ENCODE data around the gene STARD10.

Gene STARD10

GRCh38 chr11:72840780-72841179 lies 46.9 kb upstream of the STARD10 start:
- Histone ChIP-seq H3K4me2 (no peak overlapping the region), H3K9ac (no peak overlapping the region), H3K27ac (no peak overlapping the region), H2AFZ (ENCODE audit: low read depth) (no peak overlapping the region), H3K4me1 (ENCODE audit: low read depth, poor library complexity, severe bottlenecking) (no peaks in the 10 kb centered on the region), H3K4me3 (IDR thresholded peaks at IDR 0.05; ENCODE audit: insufficient read depth, low read depth, low read length) (no peak overlapping the region), H3K36me3 (ENCODE audit: insufficient read depth) (no peaks in the 10 kb centered on the region), H3K79me2 (ENCODE audit: insufficient read depth, low read depth) (no peaks in the 10 kb centered on the region), H3K27me3 (ENCODE audit: insufficient read depth, low read depth) (no peaks in the 10 kb centered on the region), H4K20me1 (ENCODE audit: insufficient read depth) (no peaks in the 10 kb centered on the region)
- TF ChIP-seq, protein P1, sequence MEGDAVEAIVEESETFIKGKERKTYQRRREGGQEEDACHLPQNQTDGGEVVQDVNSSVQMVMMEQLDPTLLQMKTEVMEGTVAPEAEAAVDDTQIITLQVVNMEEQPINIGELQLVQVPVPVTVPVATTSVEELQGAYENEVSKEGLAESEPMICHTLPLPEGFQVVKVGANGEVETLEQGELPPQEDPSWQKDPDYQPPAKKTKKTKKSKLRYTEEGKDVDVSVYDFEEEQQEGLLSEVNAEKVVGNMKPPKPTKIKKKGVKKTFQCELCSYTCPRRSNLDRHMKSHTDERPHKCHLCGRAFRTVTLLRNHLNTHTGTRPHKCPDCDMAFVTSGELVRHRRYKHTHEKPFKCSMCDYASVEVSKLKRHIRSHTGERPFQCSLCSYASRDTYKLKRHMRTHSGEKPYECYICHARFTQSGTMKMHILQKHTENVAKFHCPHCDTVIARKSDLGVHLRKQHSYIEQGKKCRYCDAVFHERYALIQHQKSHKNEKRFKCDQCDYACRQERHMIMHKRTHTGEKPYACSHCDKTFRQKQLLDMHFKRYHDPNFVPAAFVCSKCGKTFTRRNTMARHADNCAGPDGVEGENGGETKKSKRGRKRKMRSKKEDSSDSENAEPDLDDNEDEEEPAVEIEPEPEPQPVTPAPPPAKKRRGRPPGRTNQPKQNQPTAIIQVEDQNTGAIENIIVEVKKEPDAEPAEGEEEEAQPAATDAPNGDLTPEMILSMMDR (conservative IDR thresholded peaks at IDR 0.05; ENCODE audit: low read depth, low read length): no peak

GRCh38 chr11:72838691-72839305 lies 45.0 kb upstream of the STARD10 start:
- H3K79me2 ChIP-seq (ENCODE audit: insufficient read depth, low read depth): no peaks in the 10 kb centered on the region
- no peak overlapping the region for H3K9ac ChIP-seq
- no peaks in the 10 kb centered on the region for H3K27me3 ChIP-seq (ENCODE audit: insufficient read depth, low read depth)
- H3K4me3 ChIP-seq (IDR thresholded peaks at IDR 0.05; ENCODE audit: insufficient read depth, low read depth, low read length): no peak overlapping the region
- H3K27ac ChIP-seq: no peak overlapping the region
- no peak overlapping the region for H3K4me2 ChIP-seq
- H3K4me1 ChIP-seq (ENCODE audit: low read depth, poor library complexity, severe bottlenecking): peaks cover 4% of the 10 kb centered on the region
- H2AFZ ChIP-seq (ENCODE audit: low read depth): no peak overlapping the region
- TF ChIP-seq, protein P1 (conservative IDR thresholded peaks at IDR 0.05; ENCODE audit: low read depth, low read length): no peak
- no peaks in the 10 kb centered on the region for H3K36me3 ChIP-seq (ENCODE audit: insufficient read depth)
- H4K20me1 ChIP-seq (ENCODE audit: insufficient read depth): no peaks in the 10 kb centered on the region

DNA sequence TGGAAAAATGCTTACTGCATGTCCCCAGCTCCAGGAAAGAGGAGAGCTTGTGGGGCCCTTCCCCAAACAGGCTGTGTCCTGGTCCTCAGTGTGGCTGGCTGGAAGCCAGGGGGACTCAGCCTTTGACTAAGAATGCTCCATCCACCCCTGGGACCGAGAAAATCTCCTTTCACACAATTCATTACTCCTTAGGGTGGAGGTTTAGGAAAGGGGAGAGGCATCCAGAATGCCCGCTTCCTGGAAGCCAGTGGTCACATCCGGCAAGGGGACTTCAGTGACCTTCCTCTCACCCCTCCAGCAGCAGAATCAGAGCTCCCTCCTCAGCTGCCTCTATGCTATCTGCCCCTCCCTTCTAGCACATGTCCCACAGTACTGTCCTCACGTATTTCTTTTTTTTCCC lies 42.3 kb upstream of the STARD10 start:
- H4K20me1 ChIP-seq (ENCODE audit: insufficient read depth): no peaks in the 10 kb centered on the region
- H3K36me3 ChIP-seq (ENCODE audit: insufficient read depth): no peaks in the 10 kb centered on the region
- no peaks in the 10 kb centered on the region for H3K27me3 ChIP-seq (ENCODE audit: insufficient read depth, low read depth)
- no peak overlapping the region for H3K4me2 ChIP-seq
- H3K4me1 ChIP-seq (ENCODE audit: low read depth, poor library complexity, severe bottlenecking): peaks cover 4% of the 10 kb centered on the region
- H3K9ac ChIP-seq: no peak overlapping the region
- no peak overlapping the region for H3K4me3 ChIP-seq (IDR thresholded peaks at IDR 0.05; ENCODE audit: insufficient read depth, low read depth, low read length)
- H3K27ac ChIP-seq: no peak overlapping the region
- H3K79me2 ChIP-seq (ENCODE audit: insufficient read depth, low read depth): no peaks in the 10 kb centered on the region
- no peak overlapping the region for H2AFZ ChIP-seq (ENCODE audit: low read depth)
- TF ChIP-seq, protein P1 (conservative IDR thresholded peaks at IDR 0.05; ENCODE audit: low read depth, low read length): no peak

GRCh38 chr11:72834905-72835304 lies 41.1 kb upstream of the STARD10 start:
- TF ChIP-seq, protein P1 (conservative IDR thresholded peaks at IDR 0.05; ENCODE audit: low read depth, low read length): no peak
- Histone ChIP-seq H3K79me2 (ENCODE audit: insufficient read depth, low read depth) (no peaks in the 10 kb centered on the region), H3K27me3 (ENCODE audit: insufficient read depth, low read depth) (no peaks in the 10 kb centered on the region), H3K4me1 (ENCODE audit: low read depth, poor library complexity, severe bottlenecking) (peaks cover 4% of the 10 kb centered on the region), H3K4me3 (IDR thresholded peaks at IDR 0.05; ENCODE audit: insufficient read depth, low read depth, low read length) (no peak overlapping the region), H3K9ac (no peak overlapping the region), H2AFZ (ENCODE audit: low read depth) (no peak overlapping the region), H3K4me2 (no peak overlapping the region), H3K36me3 (ENCODE audit: insufficient read depth) (no peaks in the 10 kb centered on the region), H4K20me1 (ENCODE audit: insufficient read depth) (no peaks in the 10 kb centered on the region), H3K27ac (no peak overlapping the region)
